B cell (primary cell): Measurements from ENCODE around the gene PARD3B. TPM values are rescaled to one million over a fixed set of nuclear protein-coding genes. Genes with fewer than 3 reads are reported as not detected.

ENCODE experiments used
- ATAC-seq: fragments of 200-7000 bp; cut with Tn5 transposase; one replicate; pipeline ENCODE4 v1.10.0; 2021; ENCODE audit warnings: low read depth, mild to moderate bottlenecking, moderate number of reproducible peaks, moderate library complexity
- CTCF ChIA-PET: fragments of 350-600 bp; sonication (Branson Sonifier 250); formaldehyde crosslinking; loops from one replicate; lab custom pipeline; 2021; ENCODE audit warnings: antibody characterized with exemption, inconsistent platforms; lab: Charles Lee
- POLR2A ChIA-PET: fragments of 350-600 bp; sonication (Branson Sonifier 250); formaldehyde crosslinking; loops from one replicate; lab custom pipeline; 2021; ENCODE audit warnings: antibody characterized with exemption; lab: Charles Lee
- DNase-seq: peaks from one replicate; pipeline ENCODE4 v3.0.0; 2013
- H2AFZ ChIP-seq: 2 replicates; pipeline ENCODE4 v1.6.1; 2012; ENCODE audit warnings: mild to moderate bottlenecking, low read depth, low read length; ENCODE audit not compliant: insufficient read depth, poor library complexity, severe bottlenecking
- H3K27ac ChIP-seq, 2 donors: 1 replicate in 1 of 2; 2 replicates in 1 of 2; pipeline ENCODE4 v1.5.1; 2012 to 2013; ENCODE audit warnings: low read length in 2 of 2, mild to moderate bottlenecking in 2 of 2, moderate library complexity in 1 of 2
- H3K27me3 ChIP-seq, 4 experiments: fragments of 200-600 bp in 1 of 4; sonication (generic) in 1 of 4; replicated peaks in 1 of 4; 1 replicate in 2 of 4; 2 replicates in 2 of 4; pipeline versions ENCODE4 v1.6.1 to v1.7.0; 2013 to 2016; ENCODE audit warnings: low read length in 3 of 4, mild to moderate bottlenecking in 2 of 4, mixed read lengths in 1 of 4, moderate library complexity in 1 of 4; ENCODE audit not compliant: insufficient read depth in 4 of 4, control insufficient read depth in 3 of 4; ENCODE audit errors: control extremely low read depth in 1 of 4
- H3K36me3 ChIP-seq, 2 experiments: replicated peaks in 1 of 2; 1 replicate in 1 of 2; 2 replicates in 1 of 2; pipeline versions ENCODE4 v1.6.1 to v1.7.1; 2013; ENCODE audit warnings: low read length in 1 of 2; ENCODE audit not compliant: insufficient read depth in 2 of 2, control insufficient read depth in 1 of 2; ENCODE audit errors: control extremely low read depth in 1 of 2, extremely low read depth in 1 of 2
- H3K4me1 ChIP-seq, 2 donors: fragments of 200-600 bp in 1 of 2; sonication (generic) in 1 of 2; 1 replicate in 1 of 2; 2 replicates in 1 of 2; pipeline versions ENCODE4 v1.5.1 to v1.6.1; 2013 to 2017; ENCODE audit warnings: low read length in 2 of 2; ENCODE audit not compliant: control insufficient read depth in 2 of 2, insufficient read depth in 2 of 2
- H3K4me2 ChIP-seq: replicated peaks from 2 replicates; pipeline ENCODE3; 2012; ENCODE audit warnings: mild to moderate bottlenecking, low read depth, low read length; ENCODE audit not compliant: poor library complexity, severe bottlenecking
- H3K4me3 ChIP-seq, 5 experiments: fragments of 200-600 bp in 1 of 5; sonication (generic) in 1 of 5; 1 replicate in 3 of 5; 2 replicates in 2 of 5; pipeline versions ENCODE4 v1.5.1 to v1.7.0; 2011 to 2016; ENCODE audit warnings: low read length in 4 of 5, mild to moderate bottlenecking in 4 of 5, low read depth in 2 of 5, control low read depth in 1 of 5, moderate library complexity in 1 of 5; ENCODE audit not compliant: insufficient read depth in 1 of 5; ENCODE audit errors: control extremely low read depth in 1 of 5, extremely low read depth in 1 of 5
- H3K79me2 ChIP-seq: fragments of 200-600 bp; sonication (generic); one replicate; pipeline ENCODE4 v1.6.0; 2016; ENCODE audit warnings: low read length; ENCODE audit not compliant: control insufficient read depth, insufficient read depth
- H3K9ac ChIP-seq: fragments of 200-600 bp; sonication (generic); 2 replicates; pipeline ENCODE4 v1.6.1; 2017; ENCODE audit warnings: mild to moderate bottlenecking, low read length, moderate library complexity
- H3K9me3 ChIP-seq, 3 donors: one replicate each; pipeline versions ENCODE4 v1.6.1 to v1.7.1; 2013; ENCODE audit warnings: low read length in 2 of 3; ENCODE audit not compliant: control insufficient read depth in 2 of 3, insufficient read depth in 1 of 3; ENCODE audit errors: control extremely low read depth in 1 of 3
- H4K20me1 ChIP-seq: 2 replicates; pipeline ENCODE4 v1.6.0; 2012; ENCODE audit warnings: mild to moderate bottlenecking, low read length; ENCODE audit not compliant: insufficient read depth, control insufficient read depth, poor library complexity, severe bottlenecking
- H3K27ac Mint-ChIP-seq: one replicate; pipeline ENCODE4 v1.8.0; 2021; ENCODE audit warnings: mixed read lengths
- H3K27me3 Mint-ChIP-seq: one replicate; pipeline ENCODE4 v1.8.0; 2021; ENCODE audit warnings: mixed read lengths
- H3K4me1 Mint-ChIP-seq: one replicate; pipeline ENCODE4 v1.8.0; 2021; ENCODE audit warnings: mixed read lengths
- H3K4me3 Mint-ChIP-seq: one replicate; pipeline ENCODE4 v1.8.0; 2021; ENCODE audit warnings: mixed read lengths
- H3K9me3 Mint-ChIP-seq: one replicate; pipeline ENCODE4 v1.8.0; 2022; ENCODE audit warnings: mixed read lengths; ENCODE audit not compliant: insufficient read depth
- EZH2 ChIP-seq: IDR thresholded peaks from 2 replicates; pipeline ENCODE4 v1.6.1; 2012; ENCODE audit warnings: borderline replicate concordance, low read depth, mild to moderate bottlenecking, moderate library complexity, low read length; ENCODE audit not compliant: insufficient read depth, poor library complexity, severe bottlenecking
- WGBS: methylation state at CpG from one replicate; pipeline ENCODE4 v1.1.5; 2013; ENCODE audit warnings: missing lambda C conversion rate; ENCODE audit not compliant: insufficient coverage; 5-methylcytosine and 5-hydroxymethylcytosine counted together
- intact Hi-C: fragments of 100-400 bp; cut with micrococcal nuclease; formaldehyde crosslinking; loops from one replicate; pipeline ENCODE4 v1.10.0; 2022
- polyA plus RNA-seq: library from polyadenylated mRNA; depleted of rRNA; stranded (reverse); fragments of >200 nt; gene quantifications from 2 replicates; pipeline ENCODE4 v1.2.3, GENCODE V29; 2012
- total RNA-seq, 2 donors: library from RNA; stranded (reverse); fragments of 120-200 nt in 1 of 2; gene quantifications; 1 replicate in 1 of 2; 2 replicates in 1 of 2; pipeline versions ENCODE4 v1.2.3 to v1.2.4, GENCODE V29; 2013 to 2022
- TF ChIP-seq, protein P1 (sequence below): fragments of 200-600 bp; IDR thresholded peaks from one replicate; pipeline ENCODE4 v1.8.0; 2022; ENCODE audit warnings: antibody characterized with exemption, mild to moderate bottlenecking

PARD3B gene
- total and polyA plus RNA-seq, 2 donors (not counting 1 experiment from before 2014, with no cell fraction given): not detected

DNA sequence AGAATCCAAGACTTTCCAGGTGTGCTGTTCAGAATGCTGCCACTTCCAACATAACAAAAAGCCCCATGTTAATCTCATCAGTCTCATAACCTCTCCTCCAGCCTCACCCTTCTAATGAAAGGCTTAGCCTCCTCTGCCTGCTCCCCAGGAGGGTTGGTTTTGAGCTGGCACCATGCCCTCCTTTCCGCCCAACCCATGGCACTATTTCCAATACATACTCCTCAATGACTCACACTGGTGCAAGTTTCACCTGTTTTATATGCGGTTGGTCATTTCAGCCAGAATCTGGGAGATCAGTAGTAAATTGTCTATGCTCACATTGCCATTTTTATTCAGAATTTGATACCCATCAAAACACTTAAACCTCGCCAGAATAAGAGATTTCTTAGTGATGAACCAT is 979.4 kb downstream of the PARD3B start:
- ATAC-seq: no peak
- no peak overlapping the region for H3K9ac ChIP-seq
- 100% methylated on average over 1 of the region's 3 CpGs for WGBS
- H3K4me2 ChIP-seq: no peak overlapping the region
- H3K79me2 ChIP-seq: no peaks in the 10 kb centered on the region
- H4K20me1 ChIP-seq: no peaks in the 10 kb centered on the region
- no peaks in the 10 kb centered on the region for H3K4me1 Mint-ChIP-seq
- H3K4me3 Mint-ChIP-seq: no peak overlapping the region
- TF ChIP-seq EZH2: no peak
- TF ChIP-seq, protein P1, sequence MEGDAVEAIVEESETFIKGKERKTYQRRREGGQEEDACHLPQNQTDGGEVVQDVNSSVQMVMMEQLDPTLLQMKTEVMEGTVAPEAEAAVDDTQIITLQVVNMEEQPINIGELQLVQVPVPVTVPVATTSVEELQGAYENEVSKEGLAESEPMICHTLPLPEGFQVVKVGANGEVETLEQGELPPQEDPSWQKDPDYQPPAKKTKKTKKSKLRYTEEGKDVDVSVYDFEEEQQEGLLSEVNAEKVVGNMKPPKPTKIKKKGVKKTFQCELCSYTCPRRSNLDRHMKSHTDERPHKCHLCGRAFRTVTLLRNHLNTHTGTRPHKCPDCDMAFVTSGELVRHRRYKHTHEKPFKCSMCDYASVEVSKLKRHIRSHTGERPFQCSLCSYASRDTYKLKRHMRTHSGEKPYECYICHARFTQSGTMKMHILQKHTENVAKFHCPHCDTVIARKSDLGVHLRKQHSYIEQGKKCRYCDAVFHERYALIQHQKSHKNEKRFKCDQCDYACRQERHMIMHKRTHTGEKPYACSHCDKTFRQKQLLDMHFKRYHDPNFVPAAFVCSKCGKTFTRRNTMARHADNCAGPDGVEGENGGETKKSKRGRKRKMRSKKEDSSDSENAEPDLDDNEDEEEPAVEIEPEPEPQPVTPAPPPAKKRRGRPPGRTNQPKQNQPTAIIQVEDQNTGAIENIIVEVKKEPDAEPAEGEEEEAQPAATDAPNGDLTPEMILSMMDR: no peak
- H3K9me3 ChIP-seq: peaks cover 0 to 5% (median 2%) of the 10 kb centered on the region in 3 donors
- H3K9me3 Mint-ChIP-seq: no peaks in the 10 kb centered on the region
- intact Hi-C loops: no loop called here
- no peak for DNase-seq
- H3K36me3 ChIP-seq: no peaks in the 10 kb centered on the region
- no peak overlapping the region for H3K4me3 ChIP-seq
- no peak overlapping the region for H2AFZ ChIP-seq
- no peak overlapping the region for H3K27ac ChIP-seq
- H3K27ac Mint-ChIP-seq: no peak overlapping the region
- H3K27me3 Mint-ChIP-seq: peaks cover 25% of the 10 kb centered on the region
- ChIA-PET CTCF (no interaction called here), POLR2A (no interaction called here)
- peaks cover 0 to 3% (median 0%) of the 10 kb centered on the region in 4 experiments for H3K27me3 ChIP-seq
- H3K4me1 ChIP-seq: no peaks in the 10 kb centered on the region

DNA sequence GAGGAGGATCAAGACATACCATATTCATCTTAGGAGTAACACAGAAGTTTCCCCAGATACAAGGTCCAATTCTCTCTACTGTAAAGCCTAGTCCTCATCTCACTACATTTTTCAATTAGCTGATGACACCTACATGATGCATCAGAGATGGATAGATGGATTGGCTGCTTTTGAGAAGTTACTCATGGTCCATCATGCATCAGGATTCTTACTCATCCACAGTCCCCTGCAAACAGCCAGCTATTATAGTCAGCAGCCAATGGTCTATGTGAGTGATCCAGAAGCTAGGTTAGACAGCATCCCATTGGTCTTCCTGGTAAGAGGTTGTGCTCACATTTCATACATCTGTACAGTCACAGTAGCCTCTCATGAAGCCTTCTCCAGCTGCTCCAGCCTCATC is 982.5 kb downstream of the PARD3B start:
- Mint-ChIP-seq H3K9me3 (no peaks in the 10 kb centered on the region), H3K27ac (no peak overlapping the region), H3K27me3 (peaks cover 34% of the 10 kb centered on the region), H3K4me1 (no peaks in the 10 kb centered on the region), H3K4me3 (no peak overlapping the region)
- H3K4me3 ChIP-seq: no peak overlapping the region
- no peak for TF ChIP-seq EZH2
- TF ChIP-seq, protein P1: no peak
- no peak for DNase-seq
- ChIA-PET POLR2A (no interaction called here), CTCF (no interaction called here)
- no peak overlapping the region for H2AFZ ChIP-seq
- no peaks in the 10 kb centered on the region for H3K4me1 ChIP-seq
- H3K79me2 ChIP-seq: no peaks in the 10 kb centered on the region
- H3K9ac ChIP-seq: no peak overlapping the region
- no peaks in the 10 kb centered on the region for H3K9me3 ChIP-seq
- ATAC-seq: no peak
- H3K27ac ChIP-seq: no peak overlapping the region
- intact Hi-C loops: no loop called here
- H3K27me3 ChIP-seq: peaks cover 0 to 3% (median 0%) of the 10 kb centered on the region in 4 experiments
- H4K20me1 ChIP-seq: no peaks in the 10 kb centered on the region
- no peaks in the 10 kb centered on the region for H3K36me3 ChIP-seq
- H3K4me2 ChIP-seq: no peak overlapping the region
